ENCODE results near the gene VPS13D. TPM values are rescaled to one million over a fixed set of nuclear protein-coding genes. Genes with fewer than 3 reads are reported as not detected.

Gene VPS13D
- total and polyA plus RNA-seq, 10 of the 15 experiments (the other 5 are each of a cell fraction or from before 2014, with no cell fraction given): 1.4 to 16.9 (median 8.5) TPM

DNA sequence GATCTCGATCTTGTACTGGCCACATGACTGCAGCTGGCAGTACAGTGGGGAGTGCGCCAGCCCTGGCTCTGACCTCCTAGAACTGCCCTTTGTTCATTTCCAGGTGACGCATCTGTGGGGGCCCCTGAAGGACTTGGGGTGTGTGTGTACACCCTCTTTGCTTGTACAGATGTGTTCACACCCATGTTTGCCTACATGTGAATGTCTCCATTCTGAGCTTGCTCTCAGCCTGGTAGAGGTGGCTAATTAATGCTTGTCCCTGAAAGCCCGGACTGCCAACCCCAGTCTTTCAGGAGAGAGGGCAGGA, 43.2 kb upstream of the VPS13D start:
- CTCF ChIA-PET: interaction anchor here (0.9 kb wide), 1 partner anchor 62 kb away, joined by 3 read pairs; no protein-coding TSS in a partner anchor
- SMC1A ChIA-PET (ENCODE audit: uncharacterized antibody, unreplicated experiment): interaction anchor here (1.2 to 1.4 kb wide), 2 partner anchors 11 to 18 kb away, joined by 3 read pairs; no protein-coding TSS in a partner anchor
- H3K4me3 ChIP-seq: no peak overlapping the region
- H3K4me2 ChIP-seq (ENCODE audit: control insufficient read depth, insufficient read depth): no peak overlapping the region
- H3K79me2 ChIP-seq (ENCODE audit: control insufficient read depth, insufficient read depth, low read length): peaks cover 35% of the 10 kb centered on the region
- no TSS peak for BruUV-seq (replicated peaks)
- peaks cover 16% of the 10 kb centered on the region for H3K4me1 ChIP-seq (ENCODE audit: control insufficient read depth, insufficient read depth, low read length)
- H3K27ac ChIP-seq (ENCODE audit: control insufficient read depth, insufficient read depth): no peak overlapping the region
- POLR2A ChIA-PET: interaction anchor here (0.6 kb wide), 1 partner anchor 62 kb away, joined by 3 read pairs; no protein-coding TSS in a partner anchor
- no peak overlapping the region for H3K9ac ChIP-seq (ENCODE audit: control insufficient read depth, insufficient read depth, low read length)
- no peaks in the 10 kb centered on the region for H3K27me3 ChIP-seq (replicated peaks in 1 of 2; ENCODE audit: control insufficient read depth in 2 of 2, insufficient read depth in 2 of 2, low read length in 1 of 2)
- DNase-seq (ENCODE audit: low read depth, low spot score) (no peak), ATAC-seq (no peak), FAIRE-seq (no peak)
- H3K9me3 ChIP-seq (replicated peaks; ENCODE audit: control insufficient read depth, insufficient read depth, low read length): no peaks in the 10 kb centered on the region
- intact Hi-C loops (cut with micrococcal nuclease; ENCODE audit: unreplicated experiment) (no loop called here), in situ Hi-C loops (cut with MboI) (no loop called here)
- H4K20me1 ChIP-seq (ENCODE audit: control insufficient read depth, insufficient read depth): peaks cover 9% of the 10 kb centered on the region; the same call in 1 of the 2 replicates
- 84% methylated on average over 4 of the region's 4 CpGs for WGBS (ENCODE audit: insufficient coverage, insufficient replicate concordance, low lambda C conversion rate, missing lambda C conversion rate)
- H3K36me3 ChIP-seq (ENCODE audit: control insufficient read depth in 2 of 2, insufficient read depth in 2 of 2, low read length in 1 of 2): peaks cover 14 to 20% of the 10 kb centered on the region in 2 experiments
- H2AFZ ChIP-seq (ENCODE audit: control insufficient read depth, low read depth, low read length): no peak overlapping the region
- RAD21 ChIA-PET (ENCODE audit: unreplicated experiment): interaction anchor here (1.6 kb wide), 1 partner anchor 62 kb away, joined by 4 read pairs; no protein-coding TSS in a partner anchor
- TF ChIP-seq, protein P1, sequence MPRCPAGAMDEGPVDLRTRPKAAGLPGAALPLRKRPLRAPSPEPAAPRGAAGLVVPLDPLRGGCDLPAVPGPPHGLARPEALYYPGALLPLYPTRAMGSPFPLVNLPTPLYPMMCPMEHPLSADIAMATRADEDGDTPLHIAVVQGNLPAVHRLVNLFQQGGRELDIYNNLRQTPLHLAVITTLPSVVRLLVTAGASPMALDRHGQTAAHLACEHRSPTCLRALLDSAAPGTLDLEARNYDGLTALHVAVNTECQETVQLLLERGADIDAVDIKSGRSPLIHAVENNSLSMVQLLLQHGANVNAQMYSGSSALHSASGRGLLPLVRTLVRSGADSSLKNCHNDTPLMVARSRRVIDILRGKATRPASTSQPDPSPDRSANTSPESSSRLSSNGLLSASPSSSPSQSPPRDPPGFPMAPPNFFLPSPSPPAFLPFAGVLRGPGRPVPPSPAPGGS (IDR thresholded peaks at IDR 0.05; ENCODE audit: borderline replicate concordance, insufficient read depth, low read depth, low read length, poor library complexity, severe bottlenecking): no peak
- TF ChIP-seq CHD1 (IDR thresholded peaks at IDR 0.05; ENCODE audit: low read depth, low read length): no peak
- no peak for TF ChIP-seq ZNF384 (IDR thresholded peaks at IDR 0.05; ENCODE audit: borderline replicate concordance, low read depth, low read length)
- TF ChIP-seq, protein P2, sequence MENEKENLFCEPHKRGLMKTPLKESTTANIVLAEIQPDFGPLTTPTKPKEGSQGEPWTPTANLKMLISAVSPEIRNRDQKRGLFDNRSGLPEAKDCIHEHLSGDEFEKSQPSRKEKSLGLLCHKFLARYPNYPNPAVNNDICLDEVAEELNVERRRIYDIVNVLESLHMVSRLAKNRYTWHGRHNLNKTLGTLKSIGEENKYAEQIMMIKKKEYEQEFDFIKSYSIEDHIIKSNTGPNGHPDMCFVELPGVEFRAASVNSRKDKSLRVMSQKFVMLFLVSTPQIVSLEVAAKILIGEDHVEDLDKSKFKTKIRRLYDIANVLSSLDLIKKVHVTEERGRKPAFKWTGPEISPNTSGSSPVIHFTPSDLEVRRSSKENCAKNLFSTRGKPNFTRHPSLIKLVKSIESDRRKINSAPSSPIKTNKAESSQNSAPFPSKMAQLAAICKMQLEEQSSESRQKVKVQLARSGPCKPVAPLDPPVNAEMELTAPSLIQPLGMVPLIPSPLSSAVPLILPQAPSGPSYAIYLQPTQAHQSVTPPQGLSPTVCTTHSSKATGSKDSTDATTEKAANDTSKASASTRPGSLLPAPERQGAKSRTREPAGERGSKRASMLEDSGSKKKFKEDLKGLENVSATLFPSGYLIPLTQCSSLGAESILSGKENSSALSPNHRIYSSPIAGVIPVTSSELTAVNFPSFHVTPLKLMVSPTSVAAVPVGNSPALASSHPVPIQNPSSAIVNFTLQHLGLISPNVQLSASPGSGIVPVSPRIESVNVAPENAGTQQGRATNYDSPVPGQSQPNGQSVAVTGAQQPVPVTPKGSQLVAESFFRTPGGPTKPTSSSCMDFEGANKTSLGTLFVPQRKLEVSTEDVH (IDR thresholded peaks at IDR 0.05; ENCODE audit: low read depth, partially characterized antibody): no peak
- no peak for TF ChIP-seq SREBF1 (IDR thresholded peaks at IDR 0.05; ENCODE audit: low read length)
- TF ChIP-seq PAX8 (IDR thresholded peaks at IDR 0.05): no peak
- TF ChIP-seq NFYB (IDR thresholded peaks at IDR 0.05; ENCODE audit: insufficient read depth, low read depth, low read length): no peak
- no peak for TF ChIP-seq ESRRA (IDR thresholded peaks at IDR 0.05; ENCODE audit: low read length)
- TF ChIP-seq HDAC6 (IDR thresholded peaks at IDR 0.05; ENCODE audit: unreplicated experiment): no peak
- no peak for TF ChIP-seq KLF5 (IDR thresholded peaks at IDR 0.05; ENCODE audit: partially characterized antibody)
- no peak for TF ChIP-seq SUZ12 (IDR thresholded peaks at IDR 0.05; ENCODE audit: unreplicated experiment)
- no peak for TF ChIP-seq ETV6 (conservative IDR thresholded peaks at IDR 0.05 in 1 of 2, IDR thresholded peaks at IDR 0.05 in 1 of 2; ENCODE audit: borderline replicate concordance in 1 of 2, low read depth in 1 of 2)
- TF ChIP-seq CBFB (IDR thresholded peaks at IDR 0.05; ENCODE audit: low read depth): no peak
- no peak for TF ChIP-seq IRF4 (IDR thresholded peaks at IDR 0.05; ENCODE audit: low read depth, low read length)
- TF ChIP-seq RB1 (IDR thresholded peaks at IDR 0.05; ENCODE audit: borderline replicate concordance): no peak
- TF ChIP-seq YY1 (IDR thresholded peaks at IDR 0.05; ENCODE audit: low read depth, low read length): no peak
- TF ChIP-seq ELK1 (IDR thresholded peaks at IDR 0.05; ENCODE audit: low read depth, low read length): no peak
- no peak for TF ChIP-seq EED (IDR thresholded peaks at IDR 0.05; ENCODE audit: low read depth)
